ENCODE measurements around the gene NME5.
"Not testable (repeated sequence)": the region's sequence is repeated elsewhere in the genome, so short reads cannot be mapped to it uniquely, and the experiment has no call there.

The NME5 gene

GRCh38 chr5:138082033-138082432 is 57.2 kb downstream of the NME5 start:
- H3K4me1 ChIP-seq (ENCODE audit: insufficient read depth, low read length), result peaks cover 12% of the 10 kb centered on the region
- H3K9ac ChIP-seq (ENCODE audit: low read depth, low read length), result no peak overlapping the region
- H3K36me3 ChIP-seq (ENCODE audit: insufficient read depth, low read length), result no peaks in the 10 kb centered on the region
- no peaks in the 10 kb centered on the region; the same call in 1 of the 2 replicates for H3K9me3 ChIP-seq (ENCODE audit: control insufficient read depth, insufficient read depth, low read length)

DNA sequence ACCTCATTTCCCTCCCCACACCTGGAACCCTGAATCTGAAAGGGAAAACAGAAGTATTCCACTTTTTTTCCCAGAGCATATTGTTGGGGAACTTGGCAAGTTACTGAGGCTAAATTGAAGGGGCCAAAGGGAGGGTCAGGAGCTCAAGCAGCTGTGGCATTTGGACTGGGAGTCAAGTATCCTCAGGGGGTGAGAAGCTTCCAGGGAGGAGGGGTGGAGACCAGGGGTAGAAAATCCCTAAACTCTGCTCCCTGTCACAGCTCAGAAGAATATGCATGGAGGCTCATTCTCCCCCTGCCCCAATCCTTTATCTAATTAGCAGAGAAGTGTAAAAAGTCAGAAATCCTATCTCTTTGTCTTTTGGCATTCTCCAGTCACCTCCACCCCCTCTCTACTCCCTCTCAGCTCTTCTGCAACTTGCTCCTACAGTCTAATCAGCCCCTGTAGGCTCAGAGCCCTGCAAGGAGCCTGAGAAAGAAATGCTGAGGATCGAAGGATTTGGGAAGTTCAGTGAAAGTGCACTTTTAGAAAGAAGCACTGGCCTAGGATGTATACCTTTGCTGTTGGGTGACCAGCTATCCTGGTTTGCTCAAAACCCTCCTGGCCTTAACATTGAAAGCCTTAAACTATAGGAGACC is 61.1 kb downstream of the NME5 start:
- Histone ChIP-seq H3K9me3 (ENCODE audit: control insufficient read depth, insufficient read depth, low read length) (no peaks in the 10 kb centered on the region), H3K36me3 (ENCODE audit: insufficient read depth, low read length) (no peaks in the 10 kb centered on the region), H3K9ac (ENCODE audit: low read depth, low read length) (no peak overlapping the region; the same call in 1 of the 2 replicates), H3K4me1 (ENCODE audit: insufficient read depth, low read length) (peaks cover 9% of the 10 kb centered on the region)

DNA sequence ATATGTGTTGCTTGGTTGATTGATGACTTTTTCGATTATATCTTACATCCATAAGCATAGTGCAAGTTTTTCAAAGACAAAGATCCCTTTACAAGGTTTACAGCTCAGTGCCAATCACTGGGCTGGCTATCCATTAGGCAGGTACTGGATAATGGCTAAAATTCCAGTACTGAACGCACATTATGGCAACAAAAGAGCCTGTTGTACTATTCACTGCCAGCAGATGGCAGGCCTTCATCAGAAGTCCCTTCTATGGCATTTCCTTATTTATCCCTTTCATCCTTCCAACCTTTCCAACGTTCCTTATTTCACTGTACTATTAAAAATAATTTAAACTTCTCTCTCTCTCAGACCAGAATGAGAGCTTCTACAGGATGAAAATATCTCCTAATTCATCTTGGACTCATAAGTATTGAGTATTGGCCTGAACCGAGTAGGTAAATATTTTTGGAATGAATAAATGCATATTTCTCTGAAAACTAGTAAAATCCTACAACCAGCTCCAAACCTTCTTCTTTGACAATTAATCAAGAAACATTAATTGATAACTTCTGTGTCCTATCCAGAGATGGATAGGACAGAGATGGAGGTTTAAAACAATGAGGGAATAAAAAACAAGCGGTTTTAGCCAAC is 62.0 kb downstream of the NME5 start:
- no peak overlapping the region for H3K9ac ChIP-seq (ENCODE audit: low read depth, low read length)

GRCh38 chr5:138070026-138070425 is 69.2 kb downstream of the NME5 start:
- H3K9ac ChIP-seq (ENCODE audit: low read depth, low read length); H3K9me3 ChIP-seq (ENCODE audit: control insufficient read depth, insufficient read depth, low read length); H3K4me1 ChIP-seq (ENCODE audit: insufficient read depth, low read length); H3K36me3 ChIP-seq (ENCODE audit: insufficient read depth, low read length): not testable (repeated sequence)

More for the DNA sequence above, 62.0 kb downstream of the NME5 start:
- Histone ChIP-seq H3K9me3 (ENCODE audit: control insufficient read depth, insufficient read depth, low read length) (no peaks in the 10 kb centered on the region), H3K4me1 (ENCODE audit: insufficient read depth, low read length) (peaks cover 9% of the 10 kb centered on the region), H3K36me3 (ENCODE audit: insufficient read depth, low read length) (no peaks in the 10 kb centered on the region)

GRCh38 chr5:138068742-138069600 is 70.3 kb downstream of the NME5 start:
- no peaks in the 10 kb centered on the region for H3K9me3 ChIP-seq (ENCODE audit: control insufficient read depth, insufficient read depth, low read length)

GRCh38 chr5:138067945-138068344 is 71.3 kb downstream of the NME5 start:
- Histone ChIP-seq H3K4me1 (ENCODE audit: insufficient read depth, low read length) (no peaks in the 10 kb centered on the region), H3K36me3 (ENCODE audit: insufficient read depth, low read length) (no peaks in the 10 kb centered on the region), H3K9ac (ENCODE audit: low read depth, low read length) (no peak overlapping the region)

More at GRCh38 chr5:138068742-138069600, 70.3 kb downstream of the NME5 start:
- H3K36me3 ChIP-seq (ENCODE audit: insufficient read depth, low read length), result no peaks in the 10 kb centered on the region
- H3K9ac ChIP-seq (ENCODE audit: low read depth, low read length), result no peak overlapping the region
- H3K4me1 ChIP-seq (ENCODE audit: insufficient read depth, low read length), result no peaks in the 10 kb centered on the region

More at GRCh38 chr5:138067945-138068344, 71.3 kb downstream of the NME5 start:
- H3K9me3 ChIP-seq (ENCODE audit: control insufficient read depth, insufficient read depth, low read length), result no peaks in the 10 kb centered on the region

All from ES-I3 (cell line).